ENCODE measurements around the gene ZCCHC14. TPM values are rescaled to one million over a fixed set of nuclear protein-coding genes. Genes with fewer than 3 reads are reported as not detected.
A peak's percentile ranks its signal among the peaks of the same experiment; 100 is the strongest.

ZCCHC14 gene
- total and polyA plus RNA-seq, 2 of the 13 experiments (the other 11 are each of a cell fraction or from before 2014, with no cell fraction given) = 12.4 to 12.5 TPM

DNA sequence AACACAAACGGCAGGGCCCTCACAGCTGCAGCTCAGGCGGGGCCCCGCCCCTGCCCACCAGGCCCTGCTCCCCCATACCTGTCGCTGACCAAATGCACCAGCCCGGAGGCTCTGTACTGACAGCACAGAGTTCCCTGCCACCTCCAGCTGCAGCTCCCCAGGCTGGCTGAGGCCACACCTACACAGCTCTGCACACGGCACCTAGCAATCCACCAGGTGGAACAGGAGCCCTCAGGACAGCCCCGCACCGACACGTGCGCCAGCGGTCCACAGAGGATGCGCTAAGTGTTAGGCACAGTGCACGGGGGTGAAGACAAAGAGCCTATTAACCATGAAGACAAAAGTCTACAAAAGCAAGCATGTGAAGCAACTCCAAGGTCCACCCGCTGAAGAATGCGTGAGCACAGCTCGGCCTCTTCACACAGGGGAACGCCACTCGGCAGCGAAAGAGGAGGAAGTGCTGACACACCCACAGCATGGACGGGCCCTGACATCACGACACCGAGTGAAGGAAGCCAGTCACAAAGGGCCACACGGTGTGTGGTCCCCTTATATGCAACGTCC is 5.4 kb downstream of the ZCCHC14 start (continued):
- TF ChIP-seq, protein P1, sequence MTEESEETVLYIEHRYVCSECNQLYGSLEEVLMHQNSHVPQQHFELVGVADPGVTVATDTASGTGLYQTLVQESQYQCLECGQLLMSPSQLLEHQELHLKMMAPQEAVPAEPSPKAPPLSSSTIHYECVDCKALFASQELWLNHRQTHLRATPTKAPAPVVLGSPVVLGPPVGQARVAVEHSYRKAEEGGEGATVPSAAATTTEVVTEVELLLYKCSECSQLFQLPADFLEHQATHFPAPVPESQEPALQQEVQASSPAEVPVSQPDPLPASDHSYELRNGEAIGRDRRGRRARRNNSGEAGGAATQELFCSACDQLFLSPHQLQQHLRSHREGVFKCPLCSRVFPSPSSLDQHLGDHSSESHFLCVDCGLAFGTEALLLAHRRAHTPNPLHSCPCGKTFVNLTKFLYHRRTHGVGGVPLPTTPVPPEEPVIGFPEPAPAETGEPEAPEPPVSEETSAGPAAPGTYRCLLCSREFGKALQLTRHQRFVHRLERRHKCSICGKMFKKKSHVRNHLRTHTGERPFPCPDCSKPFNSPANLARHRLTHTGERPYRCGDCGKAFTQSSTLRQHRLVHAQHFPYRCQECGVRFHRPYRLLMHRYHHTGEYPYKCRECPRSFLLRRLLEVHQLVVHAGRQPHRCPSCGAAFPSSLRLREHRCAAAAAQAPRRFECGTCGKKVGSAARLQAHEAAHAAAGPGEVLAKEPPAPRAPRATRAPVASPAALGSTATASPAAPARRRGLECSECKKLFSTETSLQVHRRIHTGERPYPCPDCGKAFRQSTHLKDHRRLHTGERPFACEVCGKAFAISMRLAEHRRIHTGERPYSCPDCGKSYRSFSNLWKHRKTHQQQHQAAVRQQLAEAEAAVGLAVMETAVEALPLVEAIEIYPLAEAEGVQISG (CRISPR knock-in tag; IDR thresholded peaks at IDR 0.05) = peak; percentile 66
- TF ChIP-seq, protein P2, sequence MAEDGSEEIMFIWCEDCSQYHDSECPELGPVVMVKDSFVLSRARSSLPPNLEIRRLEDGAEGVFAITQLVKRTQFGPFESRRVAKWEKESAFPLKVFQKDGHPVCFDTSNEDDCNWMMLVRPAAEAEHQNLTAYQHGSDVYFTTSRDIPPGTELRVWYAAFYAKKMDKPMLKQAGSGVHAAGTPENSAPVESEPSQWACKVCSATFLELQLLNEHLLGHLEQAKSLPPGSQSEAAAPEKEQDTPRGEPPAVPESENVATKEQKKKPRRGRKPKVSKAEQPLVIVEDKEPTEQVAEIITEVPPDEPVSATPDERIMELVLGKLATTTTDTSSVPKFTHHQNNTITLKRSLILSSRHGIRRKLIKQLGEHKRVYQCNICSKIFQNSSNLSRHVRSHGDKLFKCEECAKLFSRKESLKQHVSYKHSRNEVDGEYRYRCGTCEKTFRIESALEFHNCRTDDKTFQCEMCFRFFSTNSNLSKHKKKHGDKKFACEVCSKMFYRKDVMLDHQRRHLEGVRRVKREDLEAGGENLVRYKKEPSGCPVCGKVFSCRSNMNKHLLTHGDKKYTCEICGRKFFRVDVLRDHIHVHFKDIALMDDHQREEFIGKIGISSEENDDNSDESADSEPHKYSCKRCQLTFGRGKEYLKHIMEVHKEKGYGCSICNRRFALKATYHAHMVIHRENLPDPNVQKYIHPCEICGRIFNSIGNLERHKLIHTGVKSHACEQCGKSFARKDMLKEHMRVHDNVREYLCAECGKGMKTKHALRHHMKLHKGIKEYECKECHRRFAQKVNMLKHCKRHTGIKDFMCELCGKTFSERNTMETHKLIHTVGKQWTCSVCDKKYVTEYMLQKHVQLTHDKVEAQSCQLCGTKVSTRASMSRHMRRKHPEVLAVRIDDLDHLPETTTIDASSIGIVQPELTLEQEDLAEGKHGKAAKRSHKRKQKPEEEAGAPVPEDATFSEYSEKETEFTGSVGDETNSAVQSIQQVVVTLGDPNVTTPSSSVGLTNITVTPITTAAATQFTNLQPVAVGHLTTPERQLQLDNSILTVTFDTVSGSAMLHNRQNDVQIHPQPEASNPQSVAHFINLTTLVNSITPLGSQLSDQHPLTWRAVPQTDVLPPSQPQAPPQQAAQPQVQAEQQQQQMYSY (CRISPR knock-in tag; IDR thresholded peaks at IDR 0.05) = peak; percentile 73
- TF ChIP-seq FOXM1 (CRISPR knock-in tag; IDR thresholded peaks at IDR 0.05) = no peak
- no peak; the same call in 1 of the 2 replicates for TF ChIP-seq ZSCAN9 (CRISPR knock-in tag; IDR thresholded peaks at IDR 0.05; ENCODE audit: borderline replicate concordance)
- TF ChIP-seq SOX13 (IDR thresholded peaks at IDR 0.05) = peak; percentile 98
- peak in 1 of 2 experiments; percentile 99; a peak in 2 of 4 replicates for TF ChIP-seq SOX13 (CRISPR knock-in tag; conservative IDR thresholded peaks at IDR 0.05 in 1 of 2, IDR thresholded peaks at IDR 0.05 in 1 of 2)
- TF ChIP-seq ONECUT2 (CRISPR knock-in tag; IDR thresholded peaks at IDR 0.05) = no peak
- peak; percentile 40; the same call in 1 of the 2 replicates for TF ChIP-seq ZNF644 (CRISPR knock-in tag; IDR thresholded peaks at IDR 0.05; ENCODE audit: low read depth)
- TF ChIP-seq ZMAT3 (CRISPR knock-in tag; conservative IDR thresholded peaks at IDR 0.05) = 0 out of 2 replicates have a peak, but pooled peaks have one; percentile 46
- TF ChIP-seq FOXA1 (IDR thresholded peaks at IDR 0.05) = no peak
- TF ChIP-seq FOXA1 (CRISPR knock-in tag; IDR thresholded peaks at IDR 0.05) = peak; percentile 39
- no peak for TF ChIP-seq SMC3 (IDR thresholded peaks at IDR 0.05; ENCODE audit: low read length)
- no peak for TF ChIP-seq LBX2 (CRISPR knock-in tag; IDR thresholded peaks at IDR 0.05; ENCODE audit: borderline replicate concordance)
- TF ChIP-seq ZNF326 (CRISPR knock-in tag; IDR thresholded peaks at IDR 0.05; ENCODE audit: borderline replicate concordance) = no peak
- no peak for TF ChIP-seq AKNA (CRISPR knock-in tag; IDR thresholded peaks at IDR 0.05; ENCODE audit: borderline replicate concordance)
- TF ChIP-seq RARA (CRISPR knock-in tag; IDR thresholded peaks at IDR 0.05) = peak; percentile 70
- TF ChIP-seq ZNF615 (CRISPR knock-in tag; IDR thresholded peaks at IDR 0.05; ENCODE audit: borderline replicate concordance) = peak; percentile 80; the same call in 1 of the 2 replicates
- TF ChIP-seq MATR3 (CRISPR knock-in tag; IDR thresholded peaks at IDR 0.05) = no peak
- peak; percentile 65 for TF ChIP-seq FOXO1 (CRISPR knock-in tag; IDR thresholded peaks at IDR 0.05)
- peak; percentile 59 for TF ChIP-seq SIX4 (CRISPR knock-in tag; IDR thresholded peaks at IDR 0.05)

Data from HepG2 (cell line).